ENCODE data around the gene SNRNP48. TPM values are rescaled to one million over a fixed set of nuclear protein-coding genes. Genes with fewer than 3 reads are reported as not detected.

SNRNP48 gene
- polyA plus RNA-seq, 1 of the 3 experiments (the other 2 are of a cell fraction), result 5.7 TPM

GRCh38 chr6:7579851-7580250 lies 10.1 kb upstream of the SNRNP48 start:
- no peaks in the 10 kb centered on the region for H3K36me3 ChIP-seq (replicated peaks in 1 of 2; ENCODE audit: control insufficient read depth in 1 of 2, insufficient read depth in 2 of 2, low read length in 1 of 2)
- POLR2A ChIA-PET, result interaction anchor here (1.0 kb wide), 1 partner anchor 10 kb away, joined by 3 read pairs; the partner anchor contains the start of gene SNRNP48

GRCh38 chr6:7580537-7580926 lies 9.5 kb upstream of the SNRNP48 start:
- Histone ChIP-seq H3K27me3 (ENCODE audit: insufficient read depth) (peaks cover 56% of the 10 kb centered on the region; the same call in 1 of the 2 replicates), H3K9ac (no peak overlapping the region), H3K4me2 (no peak overlapping the region), H2AFZ (ENCODE audit: low read depth) (no peak overlapping the region), H4K20me1 (ENCODE audit: insufficient read depth) (no peaks in the 10 kb centered on the region), H3K4me3 (ENCODE audit: low read depth in 2 of 2, low read length in 1 of 2) (no peak overlapping the region), H3K9me3 (no peaks in the 10 kb centered on the region), H3K9me2 (no peaks in the 10 kb centered on the region), H3K36me3 (replicated peaks in 1 of 2; ENCODE audit: control insufficient read depth in 1 of 2, insufficient read depth in 2 of 2, low read length in 1 of 2) (no peaks in the 10 kb centered on the region), H3K4me1 (ENCODE audit: control insufficient read depth in 1 of 2, insufficient read depth in 2 of 2, low read depth in 1 of 2, low read length in 1 of 2) (no peaks in the 10 kb centered on the region), H3K27ac (ENCODE audit: low read depth in 2 of 2, low read length in 1 of 2) (no peak overlapping the region), H3F3A (replicated peaks; ENCODE audit: insufficient read depth) (no peaks in the 10 kb centered on the region), H3K79me2 (ENCODE audit: insufficient read depth) (no peaks in the 10 kb centered on the region)
- no peak for TF ChIP-seq PBX3 (IDR thresholded peaks at IDR 0.05)
- TF ChIP-seq RFX5 (IDR thresholded peaks at IDR 0.05; ENCODE audit: low read length), result no peak
- TF ChIP-seq EP300 (IDR thresholded peaks at IDR 0.05; ENCODE audit: borderline replicate concordance in 1 of 2, low read depth in 1 of 2, low read length in 1 of 2), result no peak
- no peak for TF ChIP-seq TAF1 (IDR thresholded peaks at IDR 0.05; ENCODE audit: borderline replicate concordance, low read depth, low read length)
- TF ChIP-seq TEAD4 (IDR thresholded peaks at IDR 0.05; ENCODE audit: borderline replicate concordance, insufficient read depth), result no peak
- TF ChIP-seq FOXJ3 (CRISPR knock-in tag; IDR thresholded peaks at IDR 0.05), result no peak
- no peak for TF ChIP-seq RXRA (IDR thresholded peaks at IDR 0.05; ENCODE audit: borderline replicate concordance, low read depth)
- TF ChIP-seq, protein P1, sequence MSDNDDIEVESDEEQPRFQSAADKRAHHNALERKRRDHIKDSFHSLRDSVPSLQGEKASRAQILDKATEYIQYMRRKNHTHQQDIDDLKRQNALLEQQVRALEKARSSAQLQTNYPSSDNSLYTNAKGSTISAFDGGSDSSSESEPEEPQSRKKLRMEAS (IDR thresholded peaks at IDR 0.05; ENCODE audit: low read depth), result no peak
- TF ChIP-seq TCF12 (IDR thresholded peaks at IDR 0.05), result no peak
- TF ChIP-seq, protein P2, sequence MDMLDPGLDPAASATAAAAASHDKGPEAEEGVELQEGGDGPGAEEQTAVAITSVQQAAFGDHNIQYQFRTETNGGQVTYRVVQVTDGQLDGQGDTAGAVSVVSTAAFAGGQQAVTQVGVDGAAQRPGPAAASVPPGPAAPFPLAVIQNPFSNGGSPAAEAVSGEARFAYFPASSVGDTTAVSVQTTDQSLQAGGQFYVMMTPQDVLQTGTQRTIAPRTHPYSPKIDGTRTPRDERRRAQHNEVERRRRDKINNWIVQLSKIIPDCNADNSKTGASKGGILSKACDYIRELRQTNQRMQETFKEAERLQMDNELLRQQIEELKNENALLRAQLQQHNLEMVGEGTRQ (IDR thresholded peaks at IDR 0.05; ENCODE audit: borderline replicate concordance, low read depth, low read length), result no peak
- TF ChIP-seq GABPA (IDR thresholded peaks at IDR 0.05; ENCODE audit: low read depth), result no peak
- 76% methylated on average over 13 of the region's 13 CpGs for WGBS (ENCODE audit: low lambda C conversion rate)
- DNase-seq, result no peak
- ChIA-PET CTCF (no interaction called here), POLR2A (interaction anchor here (1.0 kb wide), 1 partner anchor 12 kb away, joined by 3 read pairs; no protein-coding TSS in a partner anchor)

More at GRCh38 chr6:7579851-7580250, 10.1 kb upstream of the SNRNP48 start:
- H3K27me3 ChIP-seq (ENCODE audit: insufficient read depth), result peaks cover 61% of the 10 kb centered on the region; the same call in 1 of the 2 replicates
- CTCF ChIA-PET, result no interaction called here
- H4K20me1 ChIP-seq (ENCODE audit: insufficient read depth), result no peaks in the 10 kb centered on the region
- TF ChIP-seq POLR2AphosphoS5 (IDR thresholded peaks at IDR 0.05; ENCODE audit: low read depth, low read length), result no peak
- no peak for TF ChIP-seq YY1 (IDR thresholded peaks at IDR 0.05; ENCODE audit: low read depth)
- no peak for TF ChIP-seq SIN3A (IDR thresholded peaks at IDR 0.05; ENCODE audit: borderline replicate concordance, low read depth, low read length)
- no peak for TF ChIP-seq NFIC (IDR thresholded peaks at IDR 0.05; ENCODE audit: borderline replicate concordance)
- TF ChIP-seq TEAD4 (IDR thresholded peaks at IDR 0.05; ENCODE audit: borderline replicate concordance, insufficient read depth), result no peak
- TF ChIP-seq EP300 (IDR thresholded peaks at IDR 0.05; ENCODE audit: borderline replicate concordance in 1 of 2, low read depth in 1 of 2, low read length in 1 of 2), result no peak
- TF ChIP-seq, protein P3, sequence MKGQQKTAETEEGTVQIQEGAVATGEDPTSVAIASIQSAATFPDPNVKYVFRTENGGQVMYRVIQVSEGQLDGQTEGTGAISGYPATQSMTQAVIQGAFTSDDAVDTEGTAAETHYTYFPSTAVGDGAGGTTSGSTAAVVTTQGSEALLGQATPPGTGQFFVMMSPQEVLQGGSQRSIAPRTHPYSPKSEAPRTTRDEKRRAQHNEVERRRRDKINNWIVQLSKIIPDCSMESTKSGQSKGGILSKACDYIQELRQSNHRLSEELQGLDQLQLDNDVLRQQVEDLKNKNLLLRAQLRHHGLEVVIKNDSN (IDR thresholded peaks at IDR 0.05; ENCODE audit: borderline replicate concordance, low read depth), result no peak
- no peak for TF ChIP-seq IRF3 (IDR thresholded peaks at IDR 0.05; ENCODE audit: low read depth, low read length)
- no peak for TF ChIP-seq RCOR1 (IDR thresholded peaks at IDR 0.05; ENCODE audit: low read length)
- H3K4me3 ChIP-seq (ENCODE audit: low read depth in 2 of 2, low read length in 1 of 2), result no peak overlapping the region
- H3K9ac ChIP-seq, result no peak overlapping the region
- no peak overlapping the region for H2AFZ ChIP-seq (ENCODE audit: low read depth)
- WGBS (ENCODE audit: low lambda C conversion rate), result 36% methylated on average over 9 of the region's 9 CpGs
- H3K9me3 ChIP-seq, result no peaks in the 10 kb centered on the region
- DNase-seq, result no peak
- H3K4me1 ChIP-seq (ENCODE audit: control insufficient read depth in 1 of 2, insufficient read depth in 2 of 2, low read depth in 1 of 2, low read length in 1 of 2), result no peaks in the 10 kb centered on the region
- no peaks in the 10 kb centered on the region for H3K9me2 ChIP-seq
- H3K27ac ChIP-seq (ENCODE audit: low read depth in 2 of 2, low read length in 1 of 2), result no peak overlapping the region
- H3F3A ChIP-seq (replicated peaks; ENCODE audit: insufficient read depth), result no peaks in the 10 kb centered on the region
- no peaks in the 10 kb centered on the region for H3K79me2 ChIP-seq (ENCODE audit: insufficient read depth)
- no peak overlapping the region for H3K4me2 ChIP-seq

Data from SK-N-SH (cell line).